Naive thymus-derived CD4-positive, alpha-beta T cell (primary cell): ENCODE data around the gene CDKL2. TPM values are rescaled to one million over a fixed set of nuclear protein-coding genes. Genes with fewer than 3 reads are reported as not detected.
"Not testable (repeated sequence)": the region's sequence is repeated elsewhere in the genome, so short reads cannot be mapped to it uniquely, and the experiment has no call there.

Source experiments
- ATAC-seq: fragments of 150-1000 bp; cut with Tn5 transposase; 2 replicates; pipeline ENCODE4 v1.10.0; 2021; ENCODE audit warnings: mild to moderate bottlenecking, moderate library complexity
- CTCF ChIA-PET: fragments of 350-600 bp; sonication (Branson Sonifier 250); formaldehyde crosslinking; loops from one replicate; lab custom pipeline; 2021; ENCODE audit warnings: antibody characterized with exemption; lab: Charles Lee
- POLR2A ChIA-PET: fragments of 350-600 bp; sonication (Branson Sonifier 250); formaldehyde crosslinking; loops from one replicate; lab custom pipeline; 2021; ENCODE audit warnings: antibody characterized with exemption, inconsistent platforms; lab: Charles Lee
- DNase-seq, 9 donors: peaks; one replicate each; pipeline versions ENCODE4 v3.0.0 to v3.0.0-alpha.2; 2020 to 2022; ENCODE audit warnings: mixed read lengths in 1 of 9
- H3K27ac ChIP-seq: one replicate; pipeline ENCODE4 v1.7.0; 2013; ENCODE audit warnings: mild to moderate bottlenecking, low read depth, low read length, moderate library complexity
- H3K27me3 ChIP-seq, 2 donors: one replicate each; pipeline ENCODE4 v1.7.0; 2013; ENCODE audit warnings: low read length in 2 of 2, mild to moderate bottlenecking in 2 of 2, moderate library complexity in 2 of 2; ENCODE audit not compliant: control insufficient read depth in 2 of 2, insufficient read depth in 2 of 2
- H3K36me3 ChIP-seq, 3 experiments: 1 replicate in 2 of 3; 2 replicates in 1 of 3; pipeline ENCODE4 v1.7.0; 2013; ENCODE audit warnings: low read length in 3 of 3, mild to moderate bottlenecking in 3 of 3, moderate library complexity in 1 of 3; ENCODE audit not compliant: insufficient read depth in 3 of 3, control insufficient read depth in 2 of 3
- H3K4me1 ChIP-seq, 2 donors: one replicate each; pipeline ENCODE4 v1.7.0; 2013; ENCODE audit warnings: low read length in 2 of 2, mild to moderate bottlenecking in 2 of 2, moderate library complexity in 1 of 2; ENCODE audit not compliant: control insufficient read depth in 2 of 2, insufficient read depth in 2 of 2
- H3K4me3 ChIP-seq: 2 replicates; pipeline ENCODE4 v1.7.0; 2013; ENCODE audit warnings: mild to moderate bottlenecking, low read length
- H3K9me3 ChIP-seq, 3 experiments: 1 replicate in 2 of 3; 2 replicates in 1 of 3; pipeline ENCODE4 v1.7.0; 2013; ENCODE audit warnings: low read length in 3 of 3; ENCODE audit not compliant: control insufficient read depth in 2 of 3
- H3K27ac Mint-ChIP-seq, 9 donors: one replicate each; pipeline ENCODE4 v1.8.0; 2020 to 2022; ENCODE audit warnings: mixed read lengths in 9 of 9, mild to moderate bottlenecking in 8 of 9, moderate library complexity in 5 of 9, inconsistent platforms in 2 of 9
- H3K27me3 Mint-ChIP-seq, 5 donors: one replicate each; pipeline ENCODE4 v1.8.0; 2021 to 2022; ENCODE audit warnings: mixed read lengths in 5 of 5, mild to moderate bottlenecking in 1 of 5
- H3K36me3 Mint-ChIP-seq, 5 donors: one replicate each; pipeline ENCODE4 v1.8.0; 2020 to 2022; ENCODE audit warnings: mixed read lengths in 5 of 5, mild to moderate bottlenecking in 3 of 5, inconsistent platforms in 1 of 5
- H3K4me1 Mint-ChIP-seq, 7 donors: one replicate each; pipeline ENCODE4 v1.8.0; 2020 to 2022; ENCODE audit warnings: mixed read lengths in 7 of 7, mild to moderate bottlenecking in 3 of 7, inconsistent platforms in 1 of 7
- H3K4me3 Mint-ChIP-seq, 10 donors: one replicate each; pipeline ENCODE4 v1.8.0; 2020 to 2022; ENCODE audit warnings: mild to moderate bottlenecking in 10 of 10, mixed read lengths in 10 of 10, moderate library complexity in 6 of 10, inconsistent platforms in 2 of 10
- H3K9me3 Mint-ChIP-seq, 11 donors: one replicate each; pipeline ENCODE4 v1.8.0; 2020 to 2022; ENCODE audit warnings: mixed read lengths in 11 of 11, mild to moderate bottlenecking in 4 of 11, inconsistent platforms in 1 of 11, moderate library complexity in 1 of 11
- intact Hi-C, 2 donors: fragments of 100-400 bp; cut with micrococcal nuclease; formaldehyde crosslinking; loops; one replicate each; pipeline ENCODE4 v1.15.1; 2023
- polyA plus RNA-seq, 2 donors: library from polyadenylated mRNA; unstranded; fragments of 300-500 nt; fragmentation: Illumina TruSeq; gene quantifications; one replicate each; pipeline ENCODE4 v1.2.3, GENCODE V29; 2021
- total RNA-seq, 6 experiments: library from RNA in 5 of 6; stranded (reverse) in 5 of 6; gene quantifications; 1 replicate in 5 of 6; 2 replicates in 1 of 6; pipeline ENCODE4 v1.2.3 and lab custom pipeline; 2021 to 2026

CDKL2 gene
- total and polyA plus RNA-seq, 7 experiments from 2014 or later = 0.18 to 1.2 (median 0.34) TPM

DNA sequence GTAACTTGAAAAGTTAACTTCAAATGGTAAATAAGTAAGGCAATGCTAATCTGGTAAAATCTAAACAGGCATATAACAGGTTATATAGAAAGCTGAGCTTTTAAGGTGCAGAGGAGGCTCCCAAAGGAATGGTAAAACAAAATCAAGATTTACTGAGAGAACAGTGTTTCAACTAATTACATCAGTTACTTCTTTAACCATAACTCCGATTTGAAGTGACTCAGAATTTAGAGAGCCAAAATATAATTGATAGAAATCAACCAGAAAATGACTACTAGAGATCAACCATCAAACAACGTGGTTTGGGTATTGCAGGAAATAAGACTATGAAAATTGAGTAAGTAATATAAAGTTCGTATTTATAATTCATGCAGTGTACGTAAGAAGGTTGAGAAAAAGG is 36.0 kb upstream of the CDKL2 start:
- H3K36me3 Mint-ChIP-seq = peaks cover 0 to 13% (median 11%) of the 10 kb centered on the region in 5 donors
- no peaks in the 10 kb centered on the region for H3K9me3 Mint-ChIP-seq
- intact Hi-C loops = no loop called here
- peaks cover 0 to 7% (median 0%) of the 10 kb centered on the region in 3 experiments for H3K36me3 ChIP-seq
- peak overlapping the region; percentile 5 to 81 (median 48) for H3K27ac Mint-ChIP-seq
- CTCF ChIA-PET = no interaction called here
- no peaks in the 10 kb centered on the region for H3K27me3 ChIP-seq
- peak overlapping the region; percentile 20 for H3K27ac ChIP-seq
- POLR2A ChIA-PET = interaction anchor here (2.0 kb wide), 1 partner anchor 57 kb away, joined by 5 read pairs; the partner anchor contains the start of gene USO1
- no peak overlapping the region for H3K4me3 ChIP-seq
- DNase-seq = no peak
- no peaks in the 10 kb centered on the region for H3K27me3 Mint-ChIP-seq
- peaks cover 53 to 87% (median 74%) of the 10 kb centered on the region in 7 donors for H3K4me1 Mint-ChIP-seq
- H3K9me3 ChIP-seq = no peaks in the 10 kb centered on the region
- H3K4me1 ChIP-seq = peaks cover 58 to 61% of the 10 kb centered on the region in 2 donors
- ATAC-seq = no peak
- peak overlapping the region; percentile 31 to 100 (median 64) for H3K4me3 Mint-ChIP-seq

DNA sequence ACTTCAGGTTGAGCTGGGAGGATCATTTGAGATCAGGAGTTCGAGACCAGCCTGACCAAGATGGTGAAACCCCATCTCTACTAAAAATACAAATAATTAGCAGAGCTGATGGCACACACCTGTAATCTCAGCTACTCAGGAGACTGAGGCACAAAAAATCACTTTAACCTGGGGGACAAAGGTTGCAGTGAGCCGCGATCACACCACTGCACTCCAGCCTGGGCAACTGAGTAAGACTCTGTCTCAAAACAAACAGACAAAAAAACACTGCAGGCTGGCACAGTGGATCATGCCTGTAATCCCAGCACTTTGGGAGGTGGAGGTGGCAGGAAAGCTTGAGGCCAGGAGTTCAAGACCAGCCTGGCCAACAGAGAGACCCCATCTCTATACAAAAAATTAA is 34.3 kb upstream of the CDKL2 start:
- Mint-ChIP-seq H3K36me3 (peaks cover 0 to 15% (median 13%) of the 10 kb centered on the region in 5 donors), H3K27ac (peak overlapping the region in 3 of 9 donors; percentile 39 to 63 (median 50)), H3K4me3 (peak overlapping the region in 3 of 10 donors; percentile 9 to 32 (median 19)), H3K4me1 (peaks cover 43 to 86% (median 75%) of the 10 kb centered on the region in 7 donors)
- peaks cover 0 to 18% (median 9%) of the 10 kb centered on the region in 3 experiments for H3K36me3 ChIP-seq
- intact Hi-C loops, H3K9me3 ChIP-seq, H3K9me3 Mint-ChIP-seq, H3K27ac ChIP-seq, H3K27me3 ChIP-seq, H3K27me3 Mint-ChIP-seq, CTCF ChIA-PET, DNase-seq, ATAC-seq, H3K4me3 ChIP-seq: not testable (repeated sequence)
- POLR2A ChIA-PET = interaction anchor here (0.9 to 1.3 kb wide), 2 partner anchors 10 to 150 kb away, joined by 3 to 8 read pairs; no protein-coding TSS in a partner anchor
- peaks cover 44 to 48% of the 10 kb centered on the region in 2 donors for H3K4me1 ChIP-seq

DNA sequence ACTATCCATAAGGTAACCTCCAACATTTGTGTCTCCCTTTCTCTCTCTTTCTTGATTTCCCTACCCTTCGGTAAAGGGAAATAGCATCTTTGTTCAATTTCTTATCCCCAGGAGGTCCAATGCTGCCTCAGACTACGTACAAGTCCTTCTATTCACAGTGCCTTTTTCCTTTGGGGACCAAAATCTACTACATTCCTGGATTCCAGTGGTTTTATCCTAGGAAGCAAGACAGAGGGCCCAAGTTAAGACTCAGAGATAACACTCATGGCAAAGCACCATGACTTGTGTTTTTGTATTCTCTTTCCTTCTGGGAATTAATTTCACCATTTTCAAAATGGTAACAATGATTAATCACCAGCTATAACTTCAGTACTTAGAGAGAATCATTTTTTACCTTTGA is 32.3 kb upstream of the CDKL2 start:
- Histone ChIP-seq H3K4me1 (peaks cover 28 to 33% of the 10 kb centered on the region in 2 donors), H3K36me3 (peaks cover 4 to 31% (median 18%) of the 10 kb centered on the region in 3 experiments), H3K27me3 (no peaks in the 10 kb centered on the region), H3K4me3 (no peak overlapping the region), H3K9me3 (no peaks in the 10 kb centered on the region), H3K27ac (no peak overlapping the region)
- H3K36me3 Mint-ChIP-seq = peaks cover 3 to 31% (median 20%) of the 10 kb centered on the region in 5 donors
- DNase-seq = no peak
- H3K9me3 Mint-ChIP-seq = no peaks in the 10 kb centered on the region
- intact Hi-C loops = no loop called here
- ATAC-seq = no peak
- peak overlapping the region in 2 of 10 donors; percentile 1 to 46 for H3K4me3 Mint-ChIP-seq
- ChIA-PET POLR2A (interaction anchor here (1.0 kb wide), 1 partner anchor 10 kb away, joined by 4 read pairs; no protein-coding TSS in a partner anchor), CTCF (no interaction called here)
- H3K4me1 Mint-ChIP-seq = peaks cover 33 to 85% (median 73%) of the 10 kb centered on the region in 7 donors
- no peaks in the 10 kb centered on the region for H3K27me3 Mint-ChIP-seq
- H3K27ac Mint-ChIP-seq = peak overlapping the region in 4 of 9 donors; percentile 9 to 48 (median 30)

DNA sequence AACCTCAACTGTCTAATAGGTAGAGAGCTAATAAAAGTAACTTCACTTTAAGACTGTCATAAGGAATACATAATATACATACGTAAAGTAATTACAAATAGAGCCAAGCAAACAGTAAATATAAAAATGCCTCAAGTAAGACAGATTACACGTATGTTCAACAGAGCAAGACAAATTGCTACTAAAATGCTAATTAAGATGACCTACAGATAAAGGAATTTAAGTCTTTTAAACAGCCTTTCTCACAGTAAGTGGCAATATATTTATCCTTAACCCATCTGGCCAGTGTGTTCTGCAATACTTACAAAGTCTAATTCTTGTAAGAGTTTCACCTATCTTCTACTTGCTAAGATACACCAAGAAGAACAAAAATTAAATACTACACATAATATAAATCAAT is 30.2 kb upstream of the CDKL2 start:
- Histone ChIP-seq H3K4me1 (peaks cover 22 to 24% of the 10 kb centered on the region in 2 donors), H3K27me3 (no peaks in the 10 kb centered on the region), H3K4me3 (no peak overlapping the region), H3K36me3 (peaks cover 8 to 36% (median 18%) of the 10 kb centered on the region in 3 experiments), H3K9me3 (no peaks in the 10 kb centered on the region), H3K27ac (no peak overlapping the region)
- peaks cover 20 to 85% (median 72%) of the 10 kb centered on the region in 7 donors for H3K4me1 Mint-ChIP-seq
- intact Hi-C loops = no loop called here
- ATAC-seq = no peak
- no peaks in the 10 kb centered on the region for H3K9me3 Mint-ChIP-seq
- CTCF ChIA-PET = no interaction called here
- POLR2A ChIA-PET = interaction anchor here (0.6 to 1.2 kb wide), 2 partner anchors 13 to 62 kb away, joined by 3 to 5 read pairs; partner anchors contain the start of gene G3BP2
- peak overlapping the region in 1 of 10 donors; percentile 10 for H3K4me3 Mint-ChIP-seq
- peaks cover 3 to 42% (median 20%) of the 10 kb centered on the region in 5 donors for H3K36me3 Mint-ChIP-seq
- H3K27ac Mint-ChIP-seq = peak overlapping the region in 4 of 9 donors; percentile 10 to 48 (median 16)
- H3K27me3 Mint-ChIP-seq = no peaks in the 10 kb centered on the region
- no peak for DNase-seq

DNA sequence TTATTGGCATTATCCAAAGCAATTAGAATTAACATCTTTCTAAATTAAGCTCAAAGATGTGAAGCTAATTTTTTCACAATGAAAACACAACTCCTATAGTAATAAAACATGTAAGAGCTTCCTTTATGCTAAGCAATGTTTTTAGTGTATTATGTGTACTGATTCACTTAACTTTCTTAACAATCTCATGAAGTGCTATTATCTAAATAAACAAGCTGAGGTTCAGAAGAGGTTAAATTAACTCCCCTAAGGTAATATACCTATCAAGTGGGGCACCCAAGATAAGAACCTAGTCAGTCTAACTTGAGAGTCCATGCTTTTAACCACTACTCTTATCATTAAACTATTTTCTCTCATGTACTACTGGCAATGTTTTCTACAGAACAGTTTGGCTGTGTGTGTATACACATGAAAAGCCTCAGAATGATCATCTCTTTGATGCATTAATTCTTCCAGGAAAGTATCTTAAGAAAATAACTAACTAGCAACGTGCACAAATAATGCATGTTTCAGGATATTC is 29.2 kb upstream of the CDKL2 start:
- H3K27me3 ChIP-seq = no peaks in the 10 kb centered on the region
- peaks cover 8 to 41% (median 18%) of the 10 kb centered on the region in 3 experiments for H3K36me3 ChIP-seq
- peak overlapping the region in 1 of 10 donors; percentile 23 for H3K4me3 Mint-ChIP-seq
- peak overlapping the region in 2 of 9 donors; percentile 78 to 79 for H3K27ac Mint-ChIP-seq
- POLR2A ChIA-PET = interaction anchor here (0.7 to 1.9 kb wide), 4 partner anchors 8 to 138 kb away, joined by 3 to 11 read pairs (median 4); partner anchors contain the start of gene G3BP2
- DNase-seq = no peak
- H3K4me3 ChIP-seq = no peak overlapping the region
- H3K27me3 Mint-ChIP-seq = no peaks in the 10 kb centered on the region
- peaks cover 22 to 29% of the 10 kb centered on the region in 2 donors for H3K4me1 ChIP-seq
- ATAC-seq = no peak
- H3K27ac ChIP-seq = no peak overlapping the region
- CTCF ChIA-PET = no interaction called here
- intact Hi-C loops = loop anchor here in 1 of 2 donors (1.0 kb wide), 1 partner anchor 9 kb away; no protein-coding TSS in a partner anchor
- peaks cover 3 to 41% (median 23%) of the 10 kb centered on the region in 5 donors for H3K36me3 Mint-ChIP-seq
- H3K4me1 Mint-ChIP-seq = peaks cover 24 to 85% (median 75%) of the 10 kb centered on the region in 7 donors
- no peaks in the 10 kb centered on the region for H3K9me3 ChIP-seq
- no peaks in the 10 kb centered on the region for H3K9me3 Mint-ChIP-seq

DNA sequence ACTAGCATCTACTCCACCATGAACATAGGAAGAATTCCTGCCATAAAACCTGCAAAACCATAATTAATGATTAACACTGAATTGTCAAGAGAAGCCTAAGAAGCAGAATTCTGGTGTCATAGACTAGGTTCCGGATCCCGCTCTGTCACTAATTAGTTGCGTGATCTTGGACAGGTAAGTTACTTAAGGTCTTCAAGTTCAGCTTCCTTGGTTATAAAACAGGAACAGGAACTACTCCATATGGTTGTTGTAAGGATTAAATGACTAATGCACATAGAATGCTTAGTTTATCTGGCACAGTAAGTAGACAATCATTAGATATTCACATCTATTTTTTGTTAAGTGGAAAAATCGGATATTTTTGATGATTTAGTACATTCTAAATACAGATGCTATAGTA is 28.5 kb upstream of the CDKL2 start:
- Histone ChIP-seq H3K4me3 (no peak overlapping the region), H3K9me3 (no peaks in the 10 kb centered on the region), H3K27me3 (no peaks in the 10 kb centered on the region), H3K4me1 (peaks cover 26 to 36% of the 10 kb centered on the region in 2 donors), H3K36me3 (peaks cover 8 to 48% (median 20%) of the 10 kb centered on the region in 3 experiments), H3K27ac (no peak overlapping the region)
- ChIA-PET CTCF (interaction anchor here (0.9 kb wide), 1 partner anchor 66 kb away, joined by 3 read pairs; the partner anchor contains the start of gene USO1), POLR2A (interaction anchor here (0.5 to 1.9 kb wide), 6 partner anchors 8 to 330 kb away, joined by 3 to 11 read pairs (median 3); no protein-coding TSS in a partner anchor)
- no peaks in the 10 kb centered on the region for H3K27me3 Mint-ChIP-seq
- no peak for ATAC-seq
- H3K27ac Mint-ChIP-seq = peak overlapping the region in 4 of 9 donors; percentile 23 to 79 (median 77)
- peak overlapping the region in 2 of 10 donors; percentile 6 to 55 for H3K4me3 Mint-ChIP-seq
- H3K4me1 Mint-ChIP-seq = peaks cover 25 to 88% (median 81%) of the 10 kb centered on the region in 7 donors
- peaks cover 3 to 46% (median 23%) of the 10 kb centered on the region in 5 donors for H3K36me3 Mint-ChIP-seq
- DNase-seq = no peak
- H3K9me3 Mint-ChIP-seq = no peaks in the 10 kb centered on the region
- intact Hi-C loops = loop anchor here in 1 of 2 donors (1.0 kb wide), 1 partner anchor 9 kb away; no protein-coding TSS in a partner anchor
